Measurements from ENCODE around the gene MAPK8. TPM values are rescaled to one million over a fixed set of nuclear protein-coding genes. Genes with fewer than 3 reads are reported as not detected.

The MAPK8 gene
- total RNA-seq, 1 experiment from 2014 or later = 52.9 TPM

DNA sequence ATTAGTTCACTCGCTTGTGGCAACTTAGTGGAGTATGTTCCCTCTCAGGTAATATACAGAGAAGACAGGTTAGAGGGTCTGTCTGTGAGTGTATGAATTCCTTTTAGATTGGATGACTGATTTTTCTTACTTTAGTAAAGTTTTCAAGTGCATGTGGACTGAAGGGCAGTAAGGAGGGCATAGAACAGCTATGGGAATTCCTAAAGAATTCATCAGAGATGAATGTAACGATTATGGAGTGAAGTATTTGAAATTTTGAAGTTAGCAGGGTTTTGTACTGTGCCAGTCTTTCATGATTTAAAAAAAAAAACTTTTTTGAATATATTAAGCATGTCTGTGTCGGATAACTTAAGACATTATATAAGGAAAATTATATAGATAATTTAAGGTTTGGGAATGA lies 15.5 kb downstream of the MAPK8 start:
- Mint-ChIP-seq H3K9me3 (no peaks in the 10 kb centered on the region), H3K4me1 (peaks cover 44% of the 10 kb centered on the region), H3K4me3 (no peak overlapping the region), H3K27ac (no peak overlapping the region), H3K27me3 (ENCODE audit: low read depth) (no peaks in the 10 kb centered on the region), H3K36me3 (no peaks in the 10 kb centered on the region)
- CTCF ChIA-PET = interaction anchor here (1.0 to 3.0 kb wide), 2 partner anchors 12 to 42 kb away, joined by 3 to 17 read pairs; no protein-coding TSS in a partner anchor
- no peak for DNase-seq (ENCODE audit: low spot score)
- POLR2A ChIA-PET = no interaction called here
- no peak for ATAC-seq
- TF ChIP-seq USF1 (CRISPR knock-in tag; IDR thresholded peaks at IDR 0.05) = no peak
- TF ChIP-seq MYBL2 (CRISPR knock-in tag; IDR thresholded peaks at IDR 0.05) = no peak
- no peak for TF ChIP-seq FOXP1 (CRISPR knock-in tag; IDR thresholded peaks at IDR 0.05; ENCODE audit: borderline replicate concordance)
- TF ChIP-seq SMAD3 (CRISPR knock-in tag; IDR thresholded peaks at IDR 0.05; ENCODE audit: borderline replicate concordance) = no peak
- TF ChIP-seq, protein P1, sequence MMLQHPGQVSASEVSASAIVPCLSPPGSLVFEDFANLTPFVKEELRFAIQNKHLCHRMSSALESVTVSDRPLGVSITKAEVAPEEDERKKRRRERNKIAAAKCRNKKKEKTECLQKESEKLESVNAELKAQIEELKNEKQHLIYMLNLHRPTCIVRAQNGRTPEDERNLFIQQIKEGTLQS (CRISPR knock-in tag; conservative IDR thresholded peaks at IDR 0.05) = no peak
- no peak for TF ChIP-seq ATF2 (CRISPR knock-in tag; IDR thresholded peaks at IDR 0.05; ENCODE audit: borderline replicate concordance, low read depth)
- TF ChIP-seq ZNF416 (CRISPR knock-in tag; IDR thresholded peaks at IDR 0.05) = no peak
- TF ChIP-seq SMAD4 (CRISPR knock-in tag; IDR thresholded peaks at IDR 0.05) = no peak
- no peak for TF ChIP-seq TEAD1 (CRISPR knock-in tag; IDR thresholded peaks at IDR 0.05)
- TF ChIP-seq OVOL2 (CRISPR knock-in tag; IDR thresholded peaks at IDR 0.05; ENCODE audit: borderline replicate concordance) = no peak
- TF ChIP-seq, protein P2, sequence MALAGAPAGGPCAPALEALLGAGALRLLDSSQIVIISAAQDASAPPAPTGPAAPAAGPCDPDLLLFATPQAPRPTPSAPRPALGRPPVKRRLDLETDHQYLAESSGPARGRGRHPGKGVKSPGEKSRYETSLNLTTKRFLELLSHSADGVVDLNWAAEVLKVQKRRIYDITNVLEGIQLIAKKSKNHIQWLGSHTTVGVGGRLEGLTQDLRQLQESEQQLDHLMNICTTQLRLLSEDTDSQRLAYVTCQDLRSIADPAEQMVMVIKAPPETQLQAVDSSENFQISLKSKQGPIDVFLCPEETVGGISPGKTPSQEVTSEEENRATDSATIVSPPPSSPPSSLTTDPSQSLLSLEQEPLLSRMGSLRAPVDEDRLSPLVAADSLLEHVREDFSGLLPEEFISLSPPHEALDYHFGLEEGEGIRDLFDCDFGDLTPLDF (CRISPR knock-in tag; IDR thresholded peaks at IDR 0.05) = no peak
- TF ChIP-seq TP53 (CRISPR knock-in tag; IDR thresholded peaks at IDR 0.05) = no peak
- TF ChIP-seq NR3C1 (CRISPR knock-in tag; conservative IDR thresholded peaks at IDR 0.05; ENCODE audit: low read depth) = no peak

- H3K27me3 Mint-ChIP-seq (ENCODE audit: low read depth) = no peaks in the 10 kb centered on the region
- POLR2A ChIA-PET = no interaction called here
- no peaks in the 10 kb centered on the region for H3K9me3 Mint-ChIP-seq
- no peak for TF ChIP-seq CTCF (IDR thresholded peaks at IDR 0.05)
- TF ChIP-seq IRF2 (CRISPR knock-in tag; IDR thresholded peaks at IDR 0.05; ENCODE audit: borderline replicate concordance, low read depth) = no peak
- TF ChIP-seq, protein P3, sequence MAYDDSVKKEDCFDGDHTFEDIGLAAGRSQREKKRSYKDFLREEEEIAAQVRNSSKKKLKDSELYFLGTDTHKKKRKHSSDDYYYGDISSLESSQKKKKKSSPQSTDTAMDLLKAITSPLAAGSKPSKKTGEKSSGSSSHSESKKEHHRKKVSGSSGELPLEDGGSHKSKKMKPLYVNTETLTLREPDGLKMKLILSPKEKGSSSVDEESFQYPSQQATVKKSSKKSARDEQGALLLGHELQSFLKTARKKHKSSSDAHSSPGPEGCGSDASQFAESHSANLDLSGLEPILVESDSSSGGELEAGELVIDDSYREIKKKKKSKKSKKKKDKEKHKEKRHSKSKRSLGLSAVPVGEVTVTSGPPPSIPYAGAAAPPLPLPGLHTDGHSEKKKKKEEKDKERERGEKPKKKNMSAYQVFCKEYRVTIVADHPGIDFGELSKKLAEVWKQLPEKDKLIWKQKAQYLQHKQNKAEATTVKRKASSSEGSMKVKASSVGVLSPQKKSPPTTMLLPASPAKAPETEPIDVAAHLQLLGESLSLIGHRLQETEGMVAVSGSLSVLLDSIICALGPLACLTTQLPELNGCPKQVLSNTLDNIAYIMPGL (CRISPR knock-in tag; IDR thresholded peaks at IDR 0.05) = no peak
- TF ChIP-seq, protein P4, sequence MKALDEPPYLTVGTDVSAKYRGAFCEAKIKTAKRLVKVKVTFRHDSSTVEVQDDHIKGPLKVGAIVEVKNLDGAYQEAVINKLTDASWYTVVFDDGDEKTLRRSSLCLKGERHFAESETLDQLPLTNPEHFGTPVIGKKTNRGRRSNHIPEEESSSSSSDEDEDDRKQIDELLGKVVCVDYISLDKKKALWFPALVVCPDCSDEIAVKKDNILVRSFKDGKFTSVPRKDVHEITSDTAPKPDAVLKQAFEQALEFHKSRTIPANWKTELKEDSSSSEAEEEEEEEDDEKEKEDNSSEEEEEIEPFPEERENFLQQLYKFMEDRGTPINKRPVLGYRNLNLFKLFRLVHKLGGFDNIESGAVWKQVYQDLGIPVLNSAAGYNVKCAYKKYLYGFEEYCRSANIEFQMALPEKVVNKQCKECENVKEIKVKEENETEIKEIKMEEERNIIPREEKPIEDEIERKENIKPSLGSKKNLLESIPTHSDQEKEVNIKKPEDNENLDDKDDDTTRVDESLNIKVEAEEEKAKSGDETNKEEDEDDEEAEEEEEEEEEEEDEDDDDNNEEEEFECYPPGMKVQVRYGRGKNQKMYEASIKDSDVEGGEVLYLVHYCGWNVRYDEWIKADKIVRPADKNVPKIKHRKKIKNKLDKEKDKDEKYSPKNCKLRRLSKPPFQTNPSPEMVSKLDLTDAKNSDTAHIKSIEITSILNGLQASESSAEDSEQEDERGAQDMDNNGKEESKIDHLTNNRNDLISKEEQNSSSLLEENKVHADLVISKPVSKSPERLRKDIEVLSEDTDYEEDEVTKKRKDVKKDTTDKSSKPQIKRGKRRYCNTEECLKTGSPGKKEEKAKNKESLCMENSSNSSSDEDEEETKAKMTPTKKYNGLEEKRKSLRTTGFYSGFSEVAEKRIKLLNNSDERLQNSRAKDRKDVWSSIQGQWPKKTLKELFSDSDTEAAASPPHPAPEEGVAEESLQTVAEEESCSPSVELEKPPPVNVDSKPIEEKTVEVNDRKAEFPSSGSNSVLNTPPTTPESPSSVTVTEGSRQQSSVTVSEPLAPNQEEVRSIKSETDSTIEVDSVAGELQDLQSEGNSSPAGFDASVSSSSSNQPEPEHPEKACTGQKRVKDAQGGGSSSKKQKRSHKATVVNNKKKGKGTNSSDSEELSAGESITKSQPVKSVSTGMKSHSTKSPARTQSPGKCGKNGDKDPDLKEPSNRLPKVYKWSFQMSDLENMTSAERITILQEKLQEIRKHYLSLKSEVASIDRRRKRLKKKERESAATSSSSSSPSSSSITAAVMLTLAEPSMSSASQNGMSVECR (CRISPR knock-in tag; IDR thresholded peaks at IDR 0.05; ENCODE audit: borderline replicate concordance) = no peak
- TF ChIP-seq ZNF671 (CRISPR knock-in tag; IDR thresholded peaks at IDR 0.05) = no peak
- no peak for TF ChIP-seq HMGA2 (CRISPR knock-in tag; IDR thresholded peaks at IDR 0.05)
- TF ChIP-seq, protein P5, sequence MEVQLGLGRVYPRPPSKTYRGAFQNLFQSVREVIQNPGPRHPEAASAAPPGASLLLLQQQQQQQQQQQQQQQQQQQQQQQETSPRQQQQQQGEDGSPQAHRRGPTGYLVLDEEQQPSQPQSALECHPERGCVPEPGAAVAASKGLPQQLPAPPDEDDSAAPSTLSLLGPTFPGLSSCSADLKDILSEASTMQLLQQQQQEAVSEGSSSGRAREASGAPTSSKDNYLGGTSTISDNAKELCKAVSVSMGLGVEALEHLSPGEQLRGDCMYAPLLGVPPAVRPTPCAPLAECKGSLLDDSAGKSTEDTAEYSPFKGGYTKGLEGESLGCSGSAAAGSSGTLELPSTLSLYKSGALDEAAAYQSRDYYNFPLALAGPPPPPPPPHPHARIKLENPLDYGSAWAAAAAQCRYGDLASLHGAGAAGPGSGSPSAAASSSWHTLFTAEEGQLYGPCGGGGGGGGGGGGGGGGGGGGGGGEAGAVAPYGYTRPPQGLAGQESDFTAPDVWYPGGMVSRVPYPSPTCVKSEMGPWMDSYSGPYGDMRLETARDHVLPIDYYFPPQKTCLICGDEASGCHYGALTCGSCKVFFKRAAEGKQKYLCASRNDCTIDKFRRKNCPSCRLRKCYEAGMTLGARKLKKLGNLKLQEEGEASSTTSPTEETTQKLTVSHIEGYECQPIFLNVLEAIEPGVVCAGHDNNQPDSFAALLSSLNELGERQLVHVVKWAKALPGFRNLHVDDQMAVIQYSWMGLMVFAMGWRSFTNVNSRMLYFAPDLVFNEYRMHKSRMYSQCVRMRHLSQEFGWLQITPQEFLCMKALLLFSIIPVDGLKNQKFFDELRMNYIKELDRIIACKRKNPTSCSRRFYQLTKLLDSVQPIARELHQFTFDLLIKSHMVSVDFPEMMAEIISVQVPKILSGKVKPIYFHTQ (CRISPR knock-in tag; IDR thresholded peaks at IDR 0.05) = no peak
- no peak for TF ChIP-seq ELF4 (CRISPR knock-in tag; IDR thresholded peaks at IDR 0.05; ENCODE audit: low read depth)
These were observed 18.1 kb downstream of the MAPK8 start for GRCh38 chr10:48324580-48324979.

More at GRCh38 chr10:48324580-48324979, 18.1 kb downstream of the MAPK8 start:
- Mint-ChIP-seq H3K36me3 (no peaks in the 10 kb centered on the region), H3K4me1 (peaks cover 56% of the 10 kb centered on the region), H3K4me3 (no peak overlapping the region), H3K27ac (no peak overlapping the region)
- DNase-seq (ENCODE audit: low spot score) (no peak), ATAC-seq (no peak)
- CTCF ChIA-PET = no interaction called here
